ENCODE measurements around the gene ZC3H4.

DNA sequence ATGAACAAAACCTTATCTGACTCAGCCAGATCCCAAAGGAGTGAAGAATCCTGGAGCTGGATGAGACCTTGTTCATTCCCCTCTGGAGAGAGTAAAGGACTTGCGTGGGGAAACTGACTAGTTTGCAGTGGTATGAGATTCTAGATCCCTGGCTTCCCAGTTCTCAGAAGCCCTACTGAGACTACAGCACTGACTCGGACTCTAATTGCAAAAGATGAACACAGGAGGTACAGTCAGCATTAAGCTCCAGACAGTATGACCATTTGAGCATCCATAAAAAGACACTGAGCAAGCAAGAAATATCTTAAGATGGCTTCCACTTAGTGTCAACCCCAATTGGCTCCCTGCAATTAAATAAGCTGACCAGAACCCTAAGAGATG is 6.8 kb downstream of the ZC3H4 start:
- no peak for TF ChIP-seq POLR2A (IDR thresholded peaks at IDR 0.05; ENCODE audit: low read length)
- TF ChIP-seq GATA1 (IDR thresholded peaks at IDR 0.05; ENCODE audit: low read depth, low read length) = no peak

All from erythroblast (primary cell).